NCI-H2171 treated with DMSO at 0.1 percent for 48 hours (cell line): ENCODE data around the gene BFAR.
"Not testable (repeated sequence)": the region's sequence is repeated elsewhere in the genome, so short reads cannot be mapped to it uniquely, and the experiment has no call there.

Experiments used
- DNase-seq: peaks from one replicate; lab custom pipeline; 2025; lab: John Stamatoyannopoulos, UW

BFAR gene

GRCh38 chr16:14636179-14636950, 3.6 kb downstream of the BFAR start:
- not testable (repeated sequence) for DNase-seq

DNA sequence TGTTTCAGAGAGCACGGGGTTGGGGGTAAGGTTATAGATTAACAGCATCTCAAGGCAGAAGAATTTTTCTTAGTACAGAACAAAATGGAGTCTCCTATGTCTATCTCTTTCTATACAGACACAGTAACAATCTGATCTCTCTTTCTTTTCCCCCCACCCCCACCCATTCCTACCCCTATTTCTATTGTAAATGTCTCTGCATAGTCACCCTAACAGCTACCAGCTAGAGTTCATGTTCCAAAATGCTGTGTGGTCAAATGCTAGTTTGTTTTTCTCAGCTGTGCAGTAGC, 4.1 kb downstream of the BFAR start:
- not testable (repeated sequence) for DNase-seq

DNA sequence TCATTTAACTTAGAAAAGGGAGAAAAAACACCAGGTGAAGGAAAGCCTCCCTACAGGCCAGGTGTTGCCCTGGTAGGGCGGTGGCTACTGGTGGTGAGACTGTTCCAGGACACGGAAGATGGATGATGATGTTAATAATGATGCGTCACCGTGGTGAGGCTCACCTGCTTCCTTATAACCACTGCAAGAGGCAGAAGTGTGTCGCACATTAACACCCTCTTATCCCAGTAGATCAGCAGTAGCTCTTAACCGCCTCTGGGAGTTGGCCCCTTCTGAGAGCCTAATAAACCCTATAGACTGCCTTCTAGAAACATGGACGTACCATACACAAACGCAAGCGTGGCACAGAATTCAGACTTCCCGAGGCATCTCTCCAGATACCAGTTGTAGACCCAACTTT, 7.8 kb downstream of the BFAR start:
- DNase-seq = no peak

- DNase-seq = no peak
These were observed 8.5 kb downstream of the BFAR start for GRCh38 chr16:14641206-14641605.

- no peak for DNase-seq
These were observed 9.2 kb downstream of the BFAR start for GRCh38 chr16:14641926-14642325.

DNA sequence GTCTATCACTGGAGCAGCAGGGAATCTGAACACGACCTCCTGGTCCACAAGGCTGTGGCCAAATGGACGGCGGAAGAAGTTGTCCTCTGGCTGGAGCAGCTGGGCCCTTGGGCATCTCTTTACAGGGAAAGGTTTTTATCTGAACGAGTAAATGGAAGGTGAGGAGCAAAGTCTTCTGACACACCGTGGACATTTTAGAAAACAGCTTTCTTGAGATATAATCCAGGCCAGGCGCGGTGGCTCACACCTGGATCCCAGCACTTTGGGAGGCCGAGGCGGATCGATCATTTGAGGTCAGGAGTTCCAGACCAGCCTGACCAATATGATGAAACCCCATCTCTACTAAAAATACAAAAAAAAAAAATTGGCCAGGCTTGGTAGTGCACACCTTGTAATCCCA, 17.1 kb downstream of the BFAR start:
- DNase-seq = no peak

DNA sequence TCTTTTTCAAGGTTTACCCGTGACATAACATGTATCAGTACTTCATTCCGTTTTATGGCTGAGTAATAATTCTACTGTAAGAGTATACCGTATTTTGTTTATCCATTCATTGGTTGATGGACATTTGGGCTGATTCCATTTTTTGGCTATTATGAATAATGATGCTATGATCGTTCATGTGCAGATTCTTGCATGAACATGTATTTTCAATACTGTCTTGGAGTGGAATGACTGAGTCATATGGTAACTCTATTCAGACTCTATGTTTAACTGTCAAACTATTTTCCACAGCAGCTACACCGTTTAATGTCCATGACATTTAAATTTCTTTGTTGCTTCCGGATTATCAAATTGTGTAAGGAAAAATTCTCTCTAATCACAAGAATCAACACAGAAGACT, 17.9 kb downstream of the BFAR start:
- DNase-seq = no peak

DNA sequence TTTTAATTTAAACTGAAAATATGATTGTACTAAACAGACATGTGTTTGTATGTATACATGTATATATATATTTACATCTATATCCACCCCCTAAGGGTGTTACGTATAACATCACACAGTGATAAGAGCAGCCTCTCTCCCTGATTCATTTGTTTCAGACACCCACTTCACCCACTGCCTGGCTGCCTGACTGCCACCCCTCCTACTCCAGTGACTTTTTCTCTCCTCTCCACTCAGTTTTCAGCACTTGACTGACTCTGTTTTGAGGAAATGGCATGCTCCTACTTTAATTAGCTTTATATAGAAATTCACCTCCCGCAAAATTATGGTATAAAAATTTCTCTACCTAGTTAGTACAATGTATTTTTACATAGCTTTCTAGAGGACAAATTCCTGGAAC, 20.0 kb downstream of the BFAR start:
- DNase-seq = no peak

DNA sequence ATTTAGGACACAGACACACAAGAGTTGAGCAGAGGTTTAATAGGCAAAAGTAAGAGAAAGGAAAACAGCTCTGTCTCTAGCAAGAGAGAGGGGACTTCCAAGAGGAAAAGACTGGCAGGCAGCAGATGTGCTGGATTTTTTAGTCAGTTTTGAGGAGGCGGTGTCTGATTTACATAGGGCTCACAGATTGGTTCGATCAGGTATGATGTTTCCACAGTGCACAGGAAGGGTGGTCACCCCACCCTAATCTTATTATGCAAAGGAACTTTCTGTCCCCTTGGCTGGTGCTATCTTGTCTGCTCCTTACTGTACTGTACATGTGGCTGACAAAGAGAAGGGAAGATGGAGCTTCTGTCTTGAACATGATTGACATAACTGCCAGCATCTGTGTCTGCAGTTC, 25.3 kb downstream of the BFAR start:
- DNase-seq = no peak

GRCh38 chr16:14667347-14668266, 34.9 kb downstream of the BFAR start:
- DNase-seq = no peak

- no peak for DNase-seq
These were observed 35.9 kb downstream of the BFAR start for GRCh38 chr16:14668556-14669223.

DNA sequence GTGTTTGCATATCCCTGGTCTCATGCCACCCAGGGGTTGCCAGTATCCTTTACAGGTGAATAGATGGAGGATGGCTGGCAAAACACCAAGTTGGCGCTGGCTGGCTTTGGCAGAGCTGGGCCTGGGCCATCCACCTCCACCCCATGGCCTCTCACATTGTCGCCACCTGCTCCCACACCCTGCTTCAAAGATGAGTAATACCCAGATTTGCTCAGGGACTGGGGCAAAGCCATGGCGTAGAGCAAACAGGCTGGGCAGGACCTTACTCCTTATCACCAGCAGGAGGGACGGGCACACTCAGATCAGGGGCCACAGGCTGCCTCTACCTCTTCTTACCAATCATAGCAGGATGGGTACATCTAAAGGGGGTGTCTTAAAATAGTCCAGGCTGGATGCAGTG, 37.0 kb downstream of the BFAR start:
- no peak for DNase-seq

DNA sequence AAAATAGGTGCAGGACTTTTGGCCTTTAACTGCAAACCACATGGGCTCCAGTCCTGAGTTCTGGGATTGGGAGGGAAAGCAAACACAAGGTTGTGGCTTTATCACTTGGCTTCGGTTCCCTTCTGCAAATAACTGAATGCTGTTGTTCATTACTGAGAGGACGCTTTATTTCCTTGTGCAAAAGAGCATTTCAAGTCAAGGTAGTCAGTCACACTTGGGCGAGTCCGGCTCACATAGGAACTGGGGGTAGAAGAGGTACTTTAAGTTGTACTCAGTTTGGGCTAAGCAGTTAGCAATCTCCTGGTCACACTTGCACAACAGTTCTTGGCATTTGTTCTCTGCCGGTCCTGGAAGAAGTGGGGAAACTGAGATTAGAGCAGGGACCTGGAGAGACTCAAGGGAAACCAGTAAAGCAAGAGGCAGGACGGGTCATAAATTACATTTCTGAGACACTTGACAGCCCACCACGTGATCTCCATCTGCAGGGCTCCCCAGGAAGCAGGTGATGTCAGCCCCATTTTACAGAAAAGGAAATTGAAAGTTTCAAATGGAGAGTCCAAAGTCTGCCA, 39.7 kb downstream of the BFAR start:
- DNase-seq = no peak

- no peak for DNase-seq
These were observed 43.9 kb downstream of the BFAR start for GRCh38 chr16:14676633-14677032.

DNA sequence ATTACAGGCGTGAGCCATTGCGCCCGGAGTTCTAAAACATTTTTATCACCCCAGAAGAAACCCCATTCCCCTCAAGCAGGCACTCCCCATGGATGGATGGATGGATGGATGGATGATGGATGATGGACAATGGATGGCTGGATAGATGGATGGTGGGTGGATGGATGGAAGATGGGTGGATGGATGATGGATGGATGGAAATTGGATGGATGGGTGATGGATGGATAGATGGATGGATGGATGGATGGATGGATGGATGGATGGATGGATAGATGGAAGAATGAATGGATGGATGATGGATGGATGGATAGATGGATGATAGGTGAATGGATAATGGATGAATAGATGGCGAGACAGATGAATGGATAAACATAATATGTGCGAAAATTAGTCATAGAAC, 44.9 kb downstream of the BFAR start:
- DNase-seq = no peak

DNA sequence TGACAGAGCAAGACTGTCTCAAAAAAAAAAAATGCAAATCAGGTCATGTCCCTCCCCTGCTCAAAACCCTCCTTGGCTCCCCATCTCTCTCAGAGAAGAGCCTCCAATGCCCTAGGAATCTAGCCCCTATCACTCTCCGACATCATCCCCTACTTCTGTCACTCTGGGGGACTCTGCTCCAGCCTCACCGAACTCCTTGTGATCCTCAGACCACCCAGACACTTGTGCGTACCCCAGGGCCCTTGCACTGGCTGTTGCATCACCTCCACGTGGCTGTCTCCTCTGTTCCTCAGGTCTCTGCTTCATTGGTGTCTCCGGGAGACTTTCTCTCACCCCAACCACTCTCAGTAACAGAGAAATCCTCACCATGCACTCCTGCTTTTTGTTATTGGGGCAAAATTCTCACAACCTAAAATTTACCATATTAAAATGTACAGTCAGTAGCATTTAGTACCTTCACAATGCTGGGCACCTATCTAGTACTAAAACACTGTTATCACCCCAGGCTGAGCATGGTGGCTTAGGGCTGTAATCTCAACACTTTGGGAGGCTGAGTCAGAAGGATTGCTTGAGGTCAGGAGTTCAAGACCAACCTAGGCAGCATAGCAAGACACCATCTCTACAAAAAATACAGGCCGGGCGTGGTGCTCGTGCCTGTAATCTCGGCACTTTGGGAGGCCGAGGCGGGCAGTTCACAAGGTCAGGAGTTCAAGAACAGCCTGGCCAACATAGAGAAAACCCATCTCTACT, 46.2 kb downstream of the BFAR start:
- no peak for DNase-seq

- DNase-seq = not testable (repeated sequence)
These were observed 47.6 kb downstream of the BFAR start for GRCh38 chr16:14680396-14680795.

DNA sequence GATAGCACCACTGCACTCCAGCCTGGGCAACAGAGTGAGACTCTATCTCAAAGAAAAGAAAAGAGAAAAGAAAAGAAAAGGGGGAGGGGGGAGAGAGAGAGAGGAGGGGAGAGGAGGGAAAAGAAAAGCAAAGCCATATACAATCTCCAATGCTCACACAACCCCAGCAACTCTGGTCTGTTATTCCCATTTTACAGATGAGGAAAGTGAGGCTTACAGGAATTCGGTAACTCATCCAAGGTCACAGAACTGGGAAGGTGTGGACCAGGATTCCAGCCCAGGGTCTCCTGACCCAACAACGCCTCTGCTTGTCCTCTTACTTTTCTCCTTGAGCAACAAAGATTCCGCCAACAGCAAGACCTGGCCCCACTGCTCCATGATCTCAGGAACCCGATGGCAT, 48.4 kb downstream of the BFAR start:
- DNase-seq = no peak

- no peak for DNase-seq
These were observed 49.4 kb downstream of the BFAR start for GRCh38 chr16:14682121-14682520.

GRCh38 chr16:14685870-14686793, 53.4 kb downstream of the BFAR start:
- DNase-seq = not testable (repeated sequence)

GRCh38 chr16:14694129-14694528, 61.4 kb downstream of the BFAR start, which contains the start of gene PLA2G10:
PLA2G10 (minus strand) TSS chr16:14694308; CDS start chr16:14694229, 79 bp downstream.
- DNase-seq = not testable (repeated sequence)
